Stimulated activated CD4-positive, alpha-beta T cell treated with anti-CD3 and anti-CD28 coated beads, Interleukin-4, amount 100 ng/mL, for 24 hours (primary cell): Measurements from ENCODE around the gene OR2F2.

Source experiments
- DNase-seq: peaks from one replicate; pipeline ENCODE4 v3.0.0-alpha.2; 2020

The OR2F2 gene

GRCh38 chr7:143979998-143980397, 45.0 kb downstream of the OR2F2 start:
- no peak for DNase-seq

- no peak for DNase-seq
These were observed 45.9 kb downstream of the OR2F2 start for GRCh38 chr7:143980746-143981510.

GRCh38 chr7:143983960-143984359, 48.9 kb downstream of the OR2F2 start:
- DNase-seq, result no peak
